Aorta (tissue), 5 donors: ENCODE measurements around the gene RABGEF1. TPM values are rescaled to one million over a fixed set of nuclear protein-coding genes. Genes with fewer than 3 reads are reported as not detected.
"Not testable (repeated sequence)": the region's sequence is repeated elsewhere in the genome, so short reads cannot be mapped to it uniquely, and the experiment has no call there.

Experiments
- ATAC-seq: fragments of 200-7000 bp; cut with Tn5 transposase; one replicate; pipeline ENCODE4 v1.9.1; 2022; ENCODE audit warnings: moderate library complexity; ENCODE audit not compliant: low FRiP score
- DNase-seq, 2 donors: peaks; one replicate each; pipeline ENCODE4 v3.0.0-alpha.2; 2020
- H3K27ac ChIP-seq, 2 donors: one replicate each; pipeline ENCODE4 v1.5.1; 2013; ENCODE audit warnings: low read length in 2 of 2, mild to moderate bottlenecking in 2 of 2, moderate library complexity in 2 of 2, control low read depth in 1 of 2, inconsistent platforms in 1 of 2, low read depth in 1 of 2
- H3K27me3 ChIP-seq, 2 donors: one replicate each; pipeline ENCODE4 v1.6.1; 2013; ENCODE audit warnings: control low read depth in 1 of 2, low read length in 1 of 2, mild to moderate bottlenecking in 1 of 2, moderate library complexity in 1 of 2; ENCODE audit not compliant: insufficient read depth in 2 of 2, control insufficient read depth in 1 of 2
- H3K36me3 ChIP-seq, 2 donors: one replicate each; pipeline ENCODE4 v1.6.1; 2013; ENCODE audit warnings: control low read depth in 1 of 2, low read length in 1 of 2, mild to moderate bottlenecking in 1 of 2; ENCODE audit not compliant: insufficient read depth in 2 of 2, control insufficient read depth in 1 of 2
- H3K4me1 ChIP-seq, 2 donors: one replicate each; pipeline ENCODE4 v1.6.1; 2013; ENCODE audit warnings: low read length in 2 of 2, control low read depth in 1 of 2, mild to moderate bottlenecking in 1 of 2, moderate library complexity in 1 of 2; ENCODE audit not compliant: insufficient read depth in 2 of 2, control insufficient read depth in 1 of 2
- H3K4me3 ChIP-seq, 2 donors: one replicate each; pipeline ENCODE4 v1.5.1; 2013; ENCODE audit warnings: low read length in 2 of 2, control low read depth in 1 of 2, mild to moderate bottlenecking in 1 of 2
- H3K9me3 ChIP-seq: one replicate; pipeline ENCODE4 v1.6.1; 2013; ENCODE audit warnings: mild to moderate bottlenecking, low read length; ENCODE audit not compliant: control insufficient read depth
- WGBS, 2 donors: extraction: QIAGEN DNeasy Blood & Tissue Kit; methylation state at CpG; one replicate each; pipeline ENCODE4 v1.1.7; 2013; 5-methylcytosine and 5-hydroxymethylcytosine counted together
- intact Hi-C, 2 donors: fragments of 100-400 bp; cut with DNase I; formaldehyde crosslinking; loops; one replicate each; pipeline versions ENCODE4 v1.14.2 to v1.15.0; 2022
- long read RNA-seq, 2 donors: library from polyadenylated mRNA; unstranded; transcript quantifications; one replicate each; pipeline ENCODE4 v2.0.0, GENCODE V29; 2020 to 2021
- polyA plus RNA-seq, 2 donors: library from polyadenylated mRNA; stranded (reverse); fragments of 200-250 nt; gene quantifications; one replicate each; pipeline ENCODE4 v1.2.3, GENCODE V29; 2013
- total RNA-seq, 2 donors: library from RNA; stranded (reverse); fragmentation: NEBNext Ultra II Directional; extraction: Animal tissue kit (Norgen Biotek cat#: 25700); gene quantifications; one replicate each; pipeline ENCODE4 v1.2.1, GENCODE V29; 2021
- donor health status: healthy with polysubstance abuse.
- donor health status: Bipolar disorder and iron deficiency.
- donor health status: DM: no; HTN: no; CAD: no.
- donor health status: DM: no; HTN: no; CAD: no.
- donor health status: DM: yes; HTN: yes; CAD: no.

RABGEF1 gene
- total RNA-seq (10 to 100 TPM; 30.3 to 38.0 TPM), polyA plus RNA-seq (10 to 100 TPM in 1 of 2 donors, 1 to 10 TPM in 1; 8.9 to 20.9 TPM)
- long read RNA-seq, donor 1, full-length matches to known transcripts: 14 of 62 reads
- long read RNA-seq, donor 1, partial matches to known transcripts: 7 of 62 reads
- long read RNA-seq, donor 1, other reads (novel, unspliced or antisense): 41 of 62 reads
- long read RNA-seq, donor 2, full-length matches to known transcripts: 4 of 38 reads
- long read RNA-seq, donor 2, partial matches to known transcripts: 1 of 38 reads
- long read RNA-seq, donor 2, other reads (novel, unspliced or antisense): 33 of 38 reads

DNA sequence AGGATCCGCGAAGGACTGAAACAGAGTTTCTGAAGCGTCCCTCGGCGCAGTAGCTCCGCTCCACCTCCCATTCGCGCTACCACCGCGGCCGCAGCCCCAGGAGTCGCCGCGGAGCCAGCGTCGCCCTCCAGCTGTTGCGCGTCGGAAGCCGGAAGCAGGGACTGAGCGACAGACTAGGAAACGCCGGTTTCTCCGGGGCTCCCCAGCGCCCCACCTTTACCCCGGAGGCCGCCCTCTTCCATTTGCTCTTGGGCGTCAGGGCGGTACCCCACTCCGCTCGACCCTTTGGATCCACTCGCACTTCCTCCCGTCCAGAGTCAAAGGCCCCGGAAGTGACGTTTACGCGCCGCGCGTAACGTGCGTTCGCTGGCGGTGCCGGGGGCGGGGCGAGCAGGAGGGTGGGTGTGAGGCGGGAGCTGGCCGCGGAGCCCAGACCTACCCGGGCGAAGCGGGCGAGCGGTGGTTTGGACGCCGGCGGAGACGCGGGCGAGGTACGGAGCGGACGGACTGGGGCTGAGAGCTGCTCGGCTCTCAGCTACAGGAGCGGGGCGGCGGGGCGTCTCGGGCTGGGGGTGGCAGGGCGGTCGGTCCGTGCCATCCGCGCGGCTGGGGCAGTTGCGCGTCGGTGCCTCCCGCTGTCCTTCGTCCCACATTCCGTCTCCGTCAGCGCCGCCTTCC is at the start of gene RABGEF1:
Gene RABGEF1 (plus strand): TSS at position 432 of the 678 bp plus-strand sequence. CDS start 31,167 bp downstream, outside the sequence.
- intact Hi-C loops: loop anchor here (2.0 to 5.0 kb wide), 3 partner anchors 43 to 58 kb away; no protein-coding TSS in a partner anchor

DNA sequence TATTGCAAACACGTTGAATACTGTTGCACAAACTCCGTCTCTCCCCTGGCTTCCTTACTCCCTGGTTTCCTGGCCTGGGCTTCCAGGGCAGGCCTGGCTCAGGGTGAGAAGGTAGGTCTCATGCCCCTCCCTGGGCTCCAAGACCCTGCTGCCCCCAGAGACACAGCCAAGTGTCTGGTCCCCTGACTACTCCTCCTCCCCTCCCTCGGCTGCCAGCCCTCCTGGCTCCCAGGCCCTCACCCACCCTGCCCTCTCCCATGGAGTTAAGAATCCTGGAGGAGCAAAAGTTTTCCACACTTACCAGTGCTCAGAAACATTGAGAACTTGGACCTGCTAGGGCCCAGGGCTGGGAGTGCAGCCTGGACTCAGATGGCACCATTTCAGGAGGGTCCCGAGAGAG is 47.2 kb upstream of the RABGEF1 start:
- Histone ChIP-seq H3K9me3 (no peaks in the 10 kb centered on the region), H3K36me3 (no peaks in the 10 kb centered on the region), H3K4me1 (no peaks in the 10 kb centered on the region), H3K27me3 (no peaks in the 10 kb centered on the region), H3K4me3 (no peak overlapping the region), H3K27ac (no peak overlapping the region)
- 75 to 80% methylated on average over 4 of the region's 4 CpGs for WGBS, 2 donors
- intact Hi-C loops: no loop called here
- ATAC-seq (no peak), DNase-seq (no peak)

More for the DNA sequence above, at the start of gene RABGEF1:
- Histone ChIP-seq H3K27ac (peak within 1 kb of the TSS; percentile 25 to 83), H3K4me1 (no peaks in the 10 kb centered on the region), H3K4me3 (peak within 1 kb of the TSS; percentile 49 to 73), H3K27me3 (no peaks in the 10 kb centered on the region), H3K36me3 (no peaks in the 10 kb centered on the region), H3K9me3 (no peaks in the 10 kb centered on the region)
- ATAC-seq (peak; percentile 99), DNase-seq (peak; percentile 99 to 100)
- WGBS, 2 donors: 0 to 1% methylated on average over 61 to 85 of the region's 85 CpGs

DNA sequence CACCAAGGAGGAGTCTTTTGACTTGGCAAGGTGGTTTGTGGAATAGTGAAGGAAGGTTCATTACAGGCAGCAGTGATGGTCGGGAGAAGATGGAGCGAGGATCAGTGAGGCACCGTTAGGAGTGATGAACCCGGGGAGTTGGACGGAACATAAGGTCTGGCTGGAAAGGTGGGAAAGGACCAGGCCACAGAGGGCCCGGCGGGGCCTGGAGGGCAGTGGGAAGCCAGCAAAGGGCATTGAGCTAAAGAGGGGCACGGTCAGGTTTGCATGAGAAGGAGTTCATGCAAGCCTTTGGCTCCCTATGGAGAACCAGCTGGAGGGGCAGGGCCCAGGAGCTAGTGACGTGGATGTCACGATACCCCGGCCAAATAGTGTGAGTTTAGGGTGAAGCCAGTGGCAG is 46.2 kb upstream of the RABGEF1 start:
- Histone ChIP-seq H3K27me3 (no peaks in the 10 kb centered on the region), H3K36me3 (no peaks in the 10 kb centered on the region), H3K9me3 (no peaks in the 10 kb centered on the region), H3K27ac (no peak overlapping the region), H3K4me1 (no peaks in the 10 kb centered on the region), H3K4me3 (no peak overlapping the region)
- ATAC-seq (no peak), DNase-seq (no peak)
- 94 to 96% methylated on average over 11 of the region's 11 CpGs for WGBS, 2 donors
- intact Hi-C loops: no loop called here

DNA sequence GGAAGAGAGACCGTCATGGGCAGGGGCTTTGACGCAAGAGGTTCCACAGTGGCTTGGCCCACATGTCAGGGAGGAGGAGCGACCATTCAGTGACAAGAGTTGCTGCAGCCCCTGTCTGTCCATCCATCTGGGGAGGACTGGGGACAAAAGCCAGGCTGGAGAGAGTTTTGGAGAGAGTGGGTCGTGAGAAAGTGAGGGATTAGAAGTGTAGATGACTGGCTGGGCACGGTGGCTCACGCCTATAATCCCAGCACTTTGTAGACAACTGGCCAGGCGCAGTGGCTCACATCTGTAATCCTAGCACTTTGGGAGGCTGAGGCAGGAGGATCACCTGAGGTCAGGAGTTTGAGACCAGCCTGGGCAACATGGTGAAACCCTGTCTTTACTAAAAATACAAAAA is 45.1 kb upstream of the RABGEF1 start:
- intact Hi-C loops: loop anchor here in 1 of 2 donors (5.0 kb wide), 1 partner anchor 47 kb away; the partner anchor contains the start of gene RABGEF1
- H3K9me3 ChIP-seq, ATAC-seq, H3K36me3 ChIP-seq, H3K4me3 ChIP-seq, DNase-seq, H3K27me3 ChIP-seq, H3K4me1 ChIP-seq, H3K27ac ChIP-seq: not testable (repeated sequence)
- WGBS, 2 donors: 89 to 94% methylated on average over 7 of the region's 7 CpGs

- H3K36me3 ChIP-seq, H3K27me3 ChIP-seq: not testable (repeated sequence)
- intact Hi-C loops: loop anchor here in 1 of 2 donors (5.0 kb wide), 1 partner anchor 46 kb away; the partner anchor contains the start of gene RABGEF1
These were observed 44.4 kb upstream of the RABGEF1 start for GRCh38 chr7:66696134-66696533.

DNA sequence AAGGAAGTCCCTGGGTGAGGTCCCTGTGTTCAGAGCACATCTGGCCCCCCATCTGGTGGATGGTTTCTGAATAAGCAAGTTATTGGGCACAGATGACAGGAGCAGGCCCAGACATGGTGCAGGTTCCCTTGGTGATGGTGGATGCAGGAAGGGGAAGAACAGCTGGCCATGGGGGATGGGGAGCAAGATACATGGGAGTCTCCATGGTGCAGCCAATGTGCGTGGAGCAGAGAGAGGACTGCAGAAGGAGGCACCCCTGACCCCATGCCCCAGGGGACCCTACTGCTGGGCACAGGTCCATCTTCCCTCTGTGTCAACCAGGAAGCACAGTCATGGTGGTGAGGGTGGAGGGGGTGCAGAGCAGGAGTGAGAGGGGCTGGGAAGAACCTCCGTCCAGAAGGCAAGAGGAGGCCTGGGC is 43.8 kb upstream of the RABGEF1 start:
- Histone ChIP-seq H3K9me3 (no peaks in the 10 kb centered on the region), H3K27ac (no peak overlapping the region), H3K27me3 (no peaks in the 10 kb centered on the region), H3K4me3 (no peak overlapping the region), H3K4me1 (no peaks in the 10 kb centered on the region), H3K36me3 (no peaks in the 10 kb centered on the region)
- DNase-seq: no peak
- WGBS, 2 donors: 61 to 79% methylated on average over 2 of the region's 2 CpGs
- intact Hi-C loops: loop anchor here in 1 of 2 donors (5.0 kb wide), 1 partner anchor 46 kb away; the partner anchor contains the start of gene RABGEF1
- ATAC-seq: no peak

More at GRCh38 chr7:66696134-66696533, 44.4 kb upstream of the RABGEF1 start:
- not testable (repeated sequence) for H3K4me3 ChIP-seq, ATAC-seq, DNase-seq, H3K4me1 ChIP-seq, H3K9me3 ChIP-seq, H3K27ac ChIP-seq
- WGBS, 2 donors: 84 to 94% methylated on average over 5 of the region's 5 CpGs

DNA sequence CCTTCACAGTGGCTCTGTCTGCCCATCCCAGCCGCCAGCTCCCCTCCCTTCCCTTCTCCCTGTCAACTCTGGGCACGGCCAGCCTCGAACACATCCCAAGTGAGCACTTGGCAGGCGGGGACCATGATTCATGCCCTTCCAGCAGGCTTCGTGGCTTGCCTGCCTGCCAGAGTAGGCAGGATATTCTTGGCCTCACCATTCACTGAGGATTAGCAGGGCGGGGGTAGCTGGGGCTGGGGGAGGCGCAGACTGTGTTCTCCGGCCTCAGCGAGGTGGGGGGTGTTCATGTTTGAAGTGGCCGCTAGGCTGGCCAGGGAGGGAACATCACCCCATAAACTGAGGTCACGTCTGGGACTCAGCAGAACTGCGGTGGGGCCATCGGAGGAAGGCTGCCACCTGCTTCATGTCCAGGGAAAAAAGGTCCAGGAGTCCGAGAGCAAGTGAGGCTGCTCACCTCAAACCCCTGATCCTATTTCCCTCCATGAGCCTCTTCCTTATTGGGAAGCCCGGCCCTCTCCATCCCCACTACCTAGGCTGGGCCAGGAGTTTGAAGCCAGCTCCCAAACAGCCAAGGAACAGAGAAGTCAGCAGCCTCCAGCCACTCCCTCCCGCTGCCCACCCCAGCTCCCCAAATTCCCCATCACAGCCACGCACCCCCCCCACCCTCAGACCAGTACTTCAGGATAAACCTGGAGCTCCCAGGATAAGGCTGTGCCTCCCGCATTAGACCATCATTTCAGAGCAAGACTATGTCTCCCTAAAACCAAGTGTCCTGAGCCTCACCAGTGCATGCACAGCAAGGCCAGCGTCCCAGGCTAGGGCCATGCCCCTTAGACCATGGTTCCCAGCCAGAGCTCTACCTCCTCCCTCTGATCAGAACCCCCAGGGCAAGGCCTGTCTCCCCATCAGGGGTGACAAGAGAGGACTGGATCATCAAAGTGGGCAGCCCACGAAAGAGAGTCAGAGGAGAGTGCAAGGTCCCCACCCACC is 42.8 kb upstream of the RABGEF1 start:
- 9 to 15% methylated on average over 20 of the region's 20 CpGs for WGBS, 2 donors
- peak overlapping the region in 1 of 2 donors; percentile 8 for H3K27ac ChIP-seq
- peak; percentile 86 to 91 for DNase-seq
- H3K4me1 ChIP-seq: no peaks in the 10 kb centered on the region
- no peaks in the 10 kb centered on the region for H3K9me3 ChIP-seq
- no peaks in the 10 kb centered on the region for H3K36me3 ChIP-seq
- H3K27me3 ChIP-seq: no peaks in the 10 kb centered on the region
- peak; percentile 73 for ATAC-seq
- intact Hi-C loops: loop anchor here in 1 of 2 donors (5.0 kb wide), 1 partner anchor 45 kb away; the partner anchor contains the start of gene RABGEF1
- no peak overlapping the region for H3K4me3 ChIP-seq

DNA sequence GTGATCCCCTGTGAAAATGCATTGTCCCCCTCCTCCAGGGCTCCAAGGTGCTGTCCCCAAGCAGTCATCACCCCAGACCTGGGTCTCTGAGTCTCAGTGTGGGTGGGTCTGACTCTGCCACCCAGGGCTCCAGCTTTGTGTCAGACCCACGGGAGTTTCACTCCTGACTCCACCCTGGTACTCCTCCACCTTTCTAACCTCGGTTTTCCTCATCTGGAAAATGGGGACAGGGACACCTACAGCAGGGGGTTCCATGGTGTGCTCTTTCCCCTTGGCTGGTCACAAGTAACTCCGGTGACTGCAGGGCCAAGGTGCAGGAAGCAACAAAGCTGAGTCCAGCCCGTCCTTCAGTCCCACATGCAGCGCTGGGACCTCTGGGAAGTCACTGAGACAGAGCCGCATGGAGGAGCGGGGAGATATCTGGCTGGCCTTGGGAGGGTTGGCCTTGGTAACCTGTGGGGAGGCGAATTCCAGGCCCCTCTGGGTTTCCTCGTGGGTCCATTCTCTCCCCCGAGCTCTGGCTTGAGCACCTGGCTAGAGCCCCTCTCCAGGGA is 41.8 kb upstream of the RABGEF1 start:
- ATAC-seq (no peak), DNase-seq (no peak)
- Histone ChIP-seq H3K27me3 (no peaks in the 10 kb centered on the region), H3K4me3 (no peak overlapping the region), H3K9me3 (no peaks in the 10 kb centered on the region), H3K4me1 (no peaks in the 10 kb centered on the region), H3K27ac (peak overlapping the region in 1 of 2 donors; percentile 24), H3K36me3 (no peaks in the 10 kb centered on the region)
- intact Hi-C loops: loop anchor here in 1 of 2 donors (5.0 kb wide), 1 partner anchor 44 kb away; the partner anchor contains the start of gene RABGEF1
- WGBS, 2 donors: 83 to 84% methylated on average over 10 of the region's 10 CpGs
